GM12872 (cell line): ENCODE measurements around the gene SCFD2.

Experiments used
- TF ChIP-seq, protein P1 (sequence below): IDR thresholded peaks from 3 replicates; pipeline ENCODE4 v1.5.1; 2011; ENCODE audit warnings: low read depth, mild to moderate bottlenecking, low read length, moderate library complexity; ENCODE audit not compliant: insufficient read depth

SCFD2 gene

DNA sequence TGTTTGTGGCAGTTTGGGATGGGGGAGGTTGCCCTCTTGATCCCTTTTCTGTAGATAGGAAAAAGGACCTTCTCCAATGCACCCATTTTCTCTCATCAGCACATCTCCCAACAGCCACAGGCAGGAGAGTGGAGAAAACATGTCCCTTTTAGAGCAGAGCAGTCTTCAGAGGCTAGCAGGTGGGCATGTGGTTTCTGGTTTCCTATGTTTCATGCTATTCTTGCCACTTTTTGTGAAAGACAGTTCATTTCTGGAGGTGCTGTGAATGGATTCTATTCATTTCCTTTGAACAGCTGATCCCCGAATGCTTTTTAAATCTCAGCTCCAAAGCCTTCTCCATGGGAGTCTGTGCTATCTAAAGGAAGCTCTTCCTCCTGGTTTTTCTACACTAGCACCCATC lies 484.9 kb downstream of the SCFD2 start:
- TF ChIP-seq, protein P1, sequence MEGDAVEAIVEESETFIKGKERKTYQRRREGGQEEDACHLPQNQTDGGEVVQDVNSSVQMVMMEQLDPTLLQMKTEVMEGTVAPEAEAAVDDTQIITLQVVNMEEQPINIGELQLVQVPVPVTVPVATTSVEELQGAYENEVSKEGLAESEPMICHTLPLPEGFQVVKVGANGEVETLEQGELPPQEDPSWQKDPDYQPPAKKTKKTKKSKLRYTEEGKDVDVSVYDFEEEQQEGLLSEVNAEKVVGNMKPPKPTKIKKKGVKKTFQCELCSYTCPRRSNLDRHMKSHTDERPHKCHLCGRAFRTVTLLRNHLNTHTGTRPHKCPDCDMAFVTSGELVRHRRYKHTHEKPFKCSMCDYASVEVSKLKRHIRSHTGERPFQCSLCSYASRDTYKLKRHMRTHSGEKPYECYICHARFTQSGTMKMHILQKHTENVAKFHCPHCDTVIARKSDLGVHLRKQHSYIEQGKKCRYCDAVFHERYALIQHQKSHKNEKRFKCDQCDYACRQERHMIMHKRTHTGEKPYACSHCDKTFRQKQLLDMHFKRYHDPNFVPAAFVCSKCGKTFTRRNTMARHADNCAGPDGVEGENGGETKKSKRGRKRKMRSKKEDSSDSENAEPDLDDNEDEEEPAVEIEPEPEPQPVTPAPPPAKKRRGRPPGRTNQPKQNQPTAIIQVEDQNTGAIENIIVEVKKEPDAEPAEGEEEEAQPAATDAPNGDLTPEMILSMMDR = no peak

DNA sequence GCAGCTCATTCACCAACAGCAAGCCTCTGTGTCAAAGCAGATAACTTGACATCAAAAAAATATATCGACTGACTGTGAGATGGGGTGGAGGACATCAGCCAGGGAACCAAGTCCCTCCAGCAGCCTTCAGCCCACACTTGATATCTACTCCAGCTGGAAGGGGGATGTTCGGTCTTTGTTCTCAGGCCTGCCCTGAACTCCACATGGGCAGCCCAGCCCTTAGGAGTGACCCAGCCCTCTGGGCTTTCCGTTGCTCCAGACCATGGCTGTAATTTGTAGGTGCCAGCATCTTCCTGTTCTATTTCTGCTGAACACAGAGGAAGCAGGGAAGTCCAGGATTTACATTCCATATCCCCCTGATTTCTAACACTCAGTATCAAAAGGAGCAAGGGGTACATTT lies 486.4 kb downstream of the SCFD2 start:
- TF ChIP-seq, protein P1 = no peak

DNA sequence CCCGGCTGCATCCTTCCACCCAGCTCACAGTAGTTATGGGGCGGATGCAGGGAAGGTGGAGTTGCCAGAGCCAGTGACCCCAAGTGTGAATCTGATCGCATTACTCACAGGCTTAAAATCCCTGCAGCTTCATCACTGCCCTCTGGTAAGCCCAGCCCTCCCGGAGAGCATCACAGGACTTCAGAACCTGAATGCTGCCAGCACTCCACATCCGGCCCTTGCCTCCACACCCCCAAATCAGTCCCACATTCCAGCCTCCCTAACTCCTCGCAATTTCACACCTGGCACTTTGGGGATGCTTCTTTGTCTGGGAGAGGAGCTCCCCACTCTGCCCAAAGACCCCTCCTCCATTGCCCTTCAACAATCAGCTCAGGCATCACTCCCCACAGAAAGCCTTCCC lies 488.2 kb downstream of the SCFD2 start:
- TF ChIP-seq, protein P1 = no peak

DNA sequence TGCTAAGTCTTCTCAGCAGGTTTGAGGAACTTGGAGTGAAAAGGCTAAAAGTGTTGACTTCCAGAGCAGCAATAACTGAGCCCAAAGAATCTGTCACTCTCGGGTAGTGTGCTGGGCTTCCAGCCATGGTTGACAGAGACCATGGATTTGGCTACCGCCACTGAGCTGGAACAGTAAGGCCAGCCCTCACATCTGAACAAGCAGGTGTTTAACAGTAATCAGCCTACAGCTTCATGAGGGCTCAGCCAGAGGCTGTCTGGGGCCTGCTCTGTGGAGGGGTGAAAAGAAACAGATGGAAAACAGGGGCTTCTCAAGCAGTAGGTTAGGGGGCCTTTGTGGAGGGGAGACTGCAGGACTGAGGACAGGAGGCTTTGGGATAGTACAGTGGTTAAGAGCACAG lies 488.8 kb downstream of the SCFD2 start:
- TF ChIP-seq, protein P1 = no peak

DNA sequence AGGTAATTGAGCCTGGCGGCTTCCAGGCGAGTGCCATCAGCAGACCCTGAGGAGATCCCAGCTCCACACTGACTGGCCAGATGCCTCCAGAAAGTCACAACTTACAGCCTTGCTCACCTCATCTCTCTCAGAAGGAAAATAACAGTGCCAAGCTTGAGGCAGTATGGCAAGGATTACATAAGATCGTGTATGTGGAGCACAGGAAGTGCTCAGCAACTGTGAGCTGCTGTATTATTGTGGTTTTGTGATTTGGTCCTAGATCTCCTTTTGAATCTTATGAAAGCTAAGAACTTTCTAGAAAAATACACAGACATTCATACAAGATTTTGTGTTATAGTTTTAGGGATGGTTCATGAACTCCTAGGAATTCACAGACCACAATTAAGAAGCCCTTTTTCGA lies 489.8 kb downstream of the SCFD2 start:
- TF ChIP-seq, protein P1 = no peak

DNA sequence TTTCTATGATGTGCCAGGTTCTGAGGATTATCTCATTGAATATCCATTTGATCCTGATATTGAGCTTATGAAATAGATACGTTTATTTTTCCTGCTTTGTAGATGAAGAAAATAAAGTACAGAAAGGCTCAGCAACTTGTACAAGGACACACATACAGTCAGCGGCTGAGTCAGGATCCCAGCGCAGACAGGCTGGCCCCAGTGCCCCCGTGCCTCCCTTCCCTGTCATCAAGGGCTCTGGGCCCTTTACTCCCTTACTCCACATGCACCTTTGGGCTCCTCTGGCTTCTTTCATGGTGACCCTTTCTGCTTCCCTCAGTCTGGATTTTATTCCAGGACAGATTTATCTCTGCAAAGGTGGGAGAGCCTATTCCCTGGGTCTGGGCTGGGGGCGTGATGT lies 490.9 kb downstream of the SCFD2 start:
- TF ChIP-seq, protein P1 = no peak

DNA sequence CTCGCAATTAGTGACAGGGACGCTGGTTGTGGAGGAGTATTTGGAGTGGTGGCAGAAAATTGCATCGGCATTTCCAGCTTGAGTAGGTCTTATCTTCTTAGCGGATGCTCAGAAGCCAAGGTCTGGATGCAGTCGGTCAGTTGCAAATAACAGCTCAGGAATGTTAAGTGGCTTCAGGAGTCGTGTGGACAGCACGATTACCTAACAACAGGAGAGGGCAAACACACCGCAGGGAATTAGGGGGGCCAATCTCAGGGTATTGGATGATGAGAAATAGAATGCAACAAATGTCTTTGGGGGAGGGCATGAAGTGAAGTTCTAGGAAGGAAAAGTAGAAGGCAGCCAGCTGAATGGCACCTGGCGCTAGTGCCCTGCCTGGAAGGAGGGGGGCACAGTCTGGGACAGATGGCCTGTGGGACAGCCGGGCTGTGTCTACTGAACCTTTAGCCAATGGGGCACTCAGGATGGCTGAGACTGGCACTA lies 492.0 kb downstream of the SCFD2 start:
- TF ChIP-seq, protein P1 = no peak

DNA sequence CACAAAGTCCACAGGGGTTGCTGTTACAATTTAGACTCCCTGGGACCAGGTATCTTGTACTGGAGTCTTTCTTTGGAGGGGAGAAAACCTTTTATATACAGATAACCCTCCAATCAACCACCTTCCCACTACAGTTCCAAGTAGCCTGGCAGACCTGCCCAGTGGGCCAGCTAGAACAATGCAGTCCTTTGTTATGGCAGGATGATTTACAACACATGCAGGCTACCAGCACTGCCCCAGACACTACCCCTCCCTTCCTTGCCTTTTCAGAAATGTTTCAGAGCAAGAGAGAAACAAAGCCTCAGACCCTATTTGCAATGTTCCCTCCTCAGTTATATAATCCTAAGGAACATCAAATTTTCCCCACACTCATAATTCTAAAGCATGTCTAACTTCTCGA lies 492.7 kb downstream of the SCFD2 start:
- TF ChIP-seq, protein P1 = no peak
